GM12875 (cell line): Measurements from ENCODE around the gene CCN6.

Experiments used
- H3K4me3 ChIP-seq: one replicate; pipeline ENCODE4 v1.5.1; 2011; ENCODE audit warnings: low read depth, low read length, control low read depth
- TF ChIP-seq, protein P1 (sequence below): IDR thresholded peaks from 2 replicates; pipeline ENCODE4 v1.5.1; 2011; ENCODE audit warnings: low read depth, mild to moderate bottlenecking, control low read depth, inconsistent platforms, low read length, moderate library complexity, borderline replicate concordance; ENCODE audit not compliant: insufficient read depth

CCN6 gene

DNA sequence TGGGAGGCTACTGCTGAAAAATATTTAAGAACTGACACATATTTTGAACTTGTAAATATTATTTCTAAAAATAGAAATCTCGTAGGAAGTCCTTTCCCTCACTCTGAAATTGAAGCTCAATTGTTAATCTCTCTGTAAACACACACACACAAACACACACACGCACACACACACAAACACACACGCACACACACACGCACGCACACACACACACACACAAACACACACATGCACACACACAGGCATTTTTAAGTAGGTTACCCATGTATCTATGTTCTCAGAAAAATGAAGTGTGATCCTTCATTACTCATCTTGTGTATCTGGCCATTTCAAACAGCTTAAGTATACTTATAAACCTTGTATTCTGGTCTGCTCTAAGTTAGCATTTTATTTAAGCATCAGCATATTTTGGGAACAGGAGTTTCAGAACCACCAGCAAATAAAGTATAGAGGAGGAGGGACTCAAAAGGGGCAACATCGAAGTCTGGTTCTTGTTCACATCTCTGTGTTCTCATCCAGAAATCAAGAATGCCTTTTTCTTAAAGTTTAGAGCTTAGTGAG is 11.6 kb downstream of the CCN6 start:
- TF ChIP-seq, protein P1, sequence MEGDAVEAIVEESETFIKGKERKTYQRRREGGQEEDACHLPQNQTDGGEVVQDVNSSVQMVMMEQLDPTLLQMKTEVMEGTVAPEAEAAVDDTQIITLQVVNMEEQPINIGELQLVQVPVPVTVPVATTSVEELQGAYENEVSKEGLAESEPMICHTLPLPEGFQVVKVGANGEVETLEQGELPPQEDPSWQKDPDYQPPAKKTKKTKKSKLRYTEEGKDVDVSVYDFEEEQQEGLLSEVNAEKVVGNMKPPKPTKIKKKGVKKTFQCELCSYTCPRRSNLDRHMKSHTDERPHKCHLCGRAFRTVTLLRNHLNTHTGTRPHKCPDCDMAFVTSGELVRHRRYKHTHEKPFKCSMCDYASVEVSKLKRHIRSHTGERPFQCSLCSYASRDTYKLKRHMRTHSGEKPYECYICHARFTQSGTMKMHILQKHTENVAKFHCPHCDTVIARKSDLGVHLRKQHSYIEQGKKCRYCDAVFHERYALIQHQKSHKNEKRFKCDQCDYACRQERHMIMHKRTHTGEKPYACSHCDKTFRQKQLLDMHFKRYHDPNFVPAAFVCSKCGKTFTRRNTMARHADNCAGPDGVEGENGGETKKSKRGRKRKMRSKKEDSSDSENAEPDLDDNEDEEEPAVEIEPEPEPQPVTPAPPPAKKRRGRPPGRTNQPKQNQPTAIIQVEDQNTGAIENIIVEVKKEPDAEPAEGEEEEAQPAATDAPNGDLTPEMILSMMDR: no peak
- no peak overlapping the region for H3K4me3 ChIP-seq

DNA sequence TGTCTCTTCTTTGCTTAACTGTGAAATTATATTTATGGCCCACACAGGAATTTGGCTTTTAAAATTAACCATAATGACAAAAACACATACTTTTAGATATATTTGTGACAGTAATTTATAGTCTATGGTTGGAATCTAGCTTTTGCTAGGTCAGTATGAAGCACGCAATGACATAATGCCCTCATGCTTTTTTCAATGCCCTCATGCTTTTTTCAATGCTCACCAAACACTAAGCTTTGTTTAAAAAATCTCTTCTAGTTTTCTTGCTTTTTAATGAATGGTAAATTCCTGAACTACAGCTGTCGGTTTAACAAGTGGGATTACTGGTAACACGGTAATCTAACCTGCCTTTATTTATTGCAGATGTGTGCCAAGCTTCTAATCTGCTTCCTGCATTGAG is 12.7 kb downstream of the CCN6 start:
- H3K4me3 ChIP-seq: no peak overlapping the region
- TF ChIP-seq, protein P1: no peak

DNA sequence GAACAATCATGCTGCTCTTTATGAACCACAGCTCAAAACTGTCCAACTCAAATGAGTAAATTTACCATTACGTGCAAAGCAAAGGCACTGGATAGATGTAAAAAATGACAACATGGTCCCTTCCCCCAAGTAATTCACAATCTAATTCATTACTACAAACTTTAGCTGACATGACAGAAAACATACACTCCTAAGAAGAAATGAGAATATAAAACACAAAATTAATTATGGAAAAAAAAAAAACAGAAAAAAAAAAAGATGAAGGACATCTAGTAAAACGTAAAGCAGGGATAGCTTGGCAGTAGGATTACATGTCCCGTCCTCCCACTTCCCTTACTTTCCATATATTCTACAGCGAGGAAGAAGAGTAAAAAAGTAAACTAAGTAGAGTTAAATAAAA is 27.7 kb downstream of the CCN6 start:
- no peak overlapping the region for H3K4me3 ChIP-seq
- TF ChIP-seq, protein P1: no peak

DNA sequence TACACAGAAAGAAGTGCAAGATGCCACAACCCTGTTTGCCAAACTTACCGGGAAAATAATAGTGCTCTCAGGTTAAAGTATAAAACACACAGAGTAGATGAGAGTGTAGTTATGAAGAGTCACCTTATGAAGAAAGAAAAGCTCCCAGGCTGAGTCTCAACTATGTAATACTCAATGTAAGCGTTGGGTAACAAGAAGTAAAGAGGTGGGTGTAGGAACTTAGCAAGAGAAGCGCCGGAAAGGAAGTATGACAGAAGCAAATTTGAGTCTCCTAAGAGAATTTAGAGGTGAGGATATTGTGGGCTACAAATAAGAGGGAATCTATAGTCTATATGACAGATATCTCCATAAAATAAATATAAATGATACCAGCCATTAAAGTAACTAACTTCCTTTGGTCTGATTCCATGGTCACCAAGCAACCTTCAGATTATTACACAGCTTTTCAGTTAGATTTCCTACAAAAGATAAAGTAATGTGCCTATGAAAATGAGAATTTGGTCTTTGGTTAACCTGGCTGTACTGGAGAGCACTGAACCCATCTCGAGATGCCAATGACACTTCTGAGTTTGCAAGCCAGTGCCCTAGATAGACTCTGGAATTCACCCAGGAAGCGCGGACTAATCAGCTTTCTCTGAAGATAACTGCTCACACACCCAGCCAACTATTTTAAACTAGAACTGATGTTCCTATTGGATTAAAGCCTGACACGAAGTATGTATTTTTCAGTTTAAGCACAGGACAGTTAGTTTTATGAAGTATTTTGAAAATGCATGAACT is 31.6 kb downstream of the CCN6 start:
- TF ChIP-seq, protein P1: no peak
- no peak overlapping the region for H3K4me3 ChIP-seq

DNA sequence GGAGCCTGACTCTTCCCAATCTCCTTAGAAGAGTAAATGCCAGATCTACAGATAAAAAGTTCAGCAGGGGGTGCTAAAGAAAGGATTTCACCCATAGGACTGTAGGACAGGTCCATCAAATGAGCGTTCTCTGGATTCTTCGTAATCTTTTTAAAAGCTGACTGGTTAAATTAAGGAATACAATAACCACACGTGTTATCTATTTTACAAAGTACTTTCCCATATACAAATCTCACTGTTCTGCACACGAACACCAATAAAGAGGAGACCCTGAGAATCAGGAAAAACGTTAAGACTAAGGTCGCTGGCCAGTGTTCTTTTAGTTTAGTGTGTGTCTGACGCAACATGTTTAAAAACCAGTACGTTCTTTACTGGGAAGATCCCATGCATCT is 32.8 kb downstream of the CCN6 start:
- peak overlapping the region; percentile 55 for H3K4me3 ChIP-seq
- TF ChIP-seq, protein P1: no peak

DNA sequence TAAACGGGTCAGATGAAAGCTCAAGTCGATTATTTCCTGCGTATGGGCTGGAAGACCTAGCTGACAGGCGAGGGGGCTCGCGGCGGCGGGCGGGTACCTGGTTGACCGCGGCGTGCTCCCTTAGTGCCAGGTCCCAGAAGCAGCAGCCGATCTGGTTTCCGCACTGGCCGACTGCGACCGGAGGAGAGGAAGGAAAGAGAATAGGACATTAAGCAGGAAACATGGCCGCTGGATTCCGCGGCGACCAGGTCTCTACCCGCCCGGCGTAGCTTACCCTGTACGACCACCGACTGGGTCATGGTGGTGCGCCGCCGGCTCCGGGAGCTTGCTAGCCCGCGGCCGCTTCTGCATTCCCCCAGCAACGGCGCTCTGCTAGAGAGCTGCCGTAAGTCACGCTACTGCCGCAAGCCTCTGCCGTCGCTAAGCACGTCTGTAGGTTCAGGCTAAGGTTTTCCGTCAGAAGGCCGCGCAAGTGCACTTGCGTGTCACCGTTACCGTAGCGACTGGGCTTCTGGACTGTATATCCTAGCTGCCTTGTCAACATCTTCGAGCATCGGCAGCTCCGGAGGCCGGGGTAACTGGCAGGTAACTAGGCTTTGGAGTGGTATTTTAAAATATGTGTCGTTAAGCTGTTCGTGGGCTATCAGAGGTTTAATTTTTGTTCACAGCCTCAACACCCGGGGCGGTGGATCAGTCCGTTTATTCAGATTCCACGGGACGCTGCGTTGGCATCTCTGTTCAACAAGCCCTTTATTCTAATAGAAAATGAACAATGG is 33.4 kb downstream of the CCN6 start, which contains the start of the genes FAM229B and TUBE1:
Gene FAM229B (plus strand): TSS at position 456 of the 776 bp plus-strand sequence. CDS start 11,693 bp downstream, outside the sequence.
Gene TUBE1 (minus strand): TSS at position 347 of the 776 bp plus-strand sequence. CDS start 48 bp downstream, at position 299.
- TF ChIP-seq, protein P1: no peak
- peak within 1 kb of the TSS; percentile 55 for H3K4me3 ChIP-seq
